VCaP (cell line): ENCODE results near the gene ANK3.

Experiments
- H3K27ac ChIP-seq: fragments of 450-650 bp; 2 replicates; pipeline ENCODE4 v1.5.1; 2017
- CTCF ChIP-seq: fragments of 450-650 bp; conservative IDR thresholded peaks from 2 replicates; pipeline ENCODE4 v1.5.1; 2017; ENCODE audit warnings: mild to moderate bottlenecking, moderate library complexity

The ANK3 gene

DNA sequence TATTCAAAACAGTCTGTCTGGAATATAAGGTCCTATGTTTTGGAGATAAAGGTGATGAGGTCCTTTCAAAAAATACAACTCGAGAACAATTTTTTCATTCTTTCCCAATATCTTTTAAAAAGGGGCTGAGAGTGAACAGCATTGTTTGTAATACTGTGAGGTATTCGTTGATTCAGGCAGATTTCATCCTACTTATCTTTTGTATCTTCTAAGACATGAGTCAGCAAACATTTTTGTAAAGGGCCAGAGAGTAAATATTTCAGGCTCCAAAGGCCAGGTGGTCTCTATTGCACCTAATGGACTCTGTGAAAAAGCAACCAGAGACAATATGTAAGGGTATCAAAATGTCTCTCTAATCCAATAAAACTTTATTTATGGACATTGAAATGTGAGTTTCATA is 8.1 kb upstream of the ANK3 start:
- H3K27ac ChIP-seq, result no peak overlapping the region
- TF ChIP-seq CTCF, result no peak

DNA sequence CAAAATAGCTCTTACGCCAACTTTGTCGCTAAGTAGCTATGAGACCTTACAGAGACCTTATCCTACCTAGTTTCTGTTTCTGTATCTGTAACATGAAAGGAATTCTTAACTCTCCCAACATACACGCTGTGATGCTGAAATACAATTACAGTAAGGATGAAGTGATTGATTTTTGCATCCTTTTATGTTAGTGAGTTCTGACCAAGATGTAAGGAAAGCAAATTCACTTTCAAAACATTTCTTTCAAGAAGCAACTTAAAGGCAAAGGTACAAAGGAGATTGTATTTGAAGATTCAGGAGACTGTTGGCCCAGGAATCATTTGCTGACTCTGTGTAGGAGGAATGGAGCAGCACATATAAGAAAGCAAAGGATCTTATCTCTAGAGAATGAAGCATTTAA is 7.1 kb upstream of the ANK3 start:
- TF ChIP-seq CTCF, result no peak
- no peak overlapping the region for H3K27ac ChIP-seq

- no peak overlapping the region for H3K27ac ChIP-seq
- TF ChIP-seq CTCF, result no peak
Measured at GRCh38 chr10:60395711-60396110, 6.0 kb upstream of the ANK3 start.

DNA sequence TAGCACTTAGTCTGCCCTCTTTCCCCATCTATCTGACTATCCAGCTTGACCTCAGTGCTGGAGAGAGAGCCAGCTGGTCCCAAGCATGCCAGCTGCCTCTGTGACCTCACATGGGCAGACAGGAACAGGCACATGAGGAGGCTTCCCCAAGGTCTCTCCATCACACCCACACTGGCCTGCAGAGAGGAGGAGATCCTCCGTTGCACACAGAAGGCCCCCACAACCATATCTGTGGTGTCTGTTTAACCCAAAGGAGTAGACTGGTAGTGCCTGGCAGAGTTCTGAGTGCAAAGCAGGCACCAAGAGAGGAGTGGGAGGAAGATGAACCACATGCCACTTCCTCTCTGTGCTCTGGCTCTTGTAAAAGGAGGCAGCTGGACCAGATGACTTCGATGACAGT is 4.8 kb upstream of the ANK3 start:
- no peak overlapping the region for H3K27ac ChIP-seq
- no peak for TF ChIP-seq CTCF

- H3K27ac ChIP-seq, result no peak overlapping the region
- TF ChIP-seq CTCF, result no peak
Measured at GRCh38 chr10:60390224-60390626, 550 bp upstream of the ANK3 start.

DNA sequence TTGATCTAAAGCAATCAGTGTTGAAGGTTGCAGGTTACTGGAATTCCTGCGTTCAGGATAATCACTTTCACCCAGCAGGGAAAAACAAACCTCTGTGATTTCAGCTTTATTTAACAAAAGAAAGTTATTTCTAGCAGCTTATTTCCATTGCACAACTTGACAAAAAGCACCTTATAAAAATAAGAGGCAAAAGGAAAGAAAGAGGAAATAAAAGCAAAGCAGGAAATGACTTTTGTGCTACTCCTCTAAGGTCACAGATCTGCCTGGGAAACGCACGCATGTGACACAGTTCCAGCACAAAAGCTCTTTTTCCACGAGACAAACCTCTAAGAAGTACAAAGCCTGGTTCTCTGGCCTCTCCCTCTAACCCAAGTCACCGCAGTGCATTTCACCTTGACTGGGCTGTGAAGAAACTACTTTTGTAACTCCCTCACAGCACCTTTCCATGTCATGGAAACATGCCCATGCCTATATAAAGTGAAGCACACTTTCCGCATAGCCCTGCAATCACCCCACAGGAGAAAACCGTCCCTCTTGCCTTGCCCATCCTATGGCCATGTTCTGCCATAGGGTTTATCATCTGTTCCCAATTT is 870 bp downstream of the ANK3 start:
- TF ChIP-seq CTCF, result no peak
- H3K27ac ChIP-seq, result peak overlapping the region; percentile 35

DNA sequence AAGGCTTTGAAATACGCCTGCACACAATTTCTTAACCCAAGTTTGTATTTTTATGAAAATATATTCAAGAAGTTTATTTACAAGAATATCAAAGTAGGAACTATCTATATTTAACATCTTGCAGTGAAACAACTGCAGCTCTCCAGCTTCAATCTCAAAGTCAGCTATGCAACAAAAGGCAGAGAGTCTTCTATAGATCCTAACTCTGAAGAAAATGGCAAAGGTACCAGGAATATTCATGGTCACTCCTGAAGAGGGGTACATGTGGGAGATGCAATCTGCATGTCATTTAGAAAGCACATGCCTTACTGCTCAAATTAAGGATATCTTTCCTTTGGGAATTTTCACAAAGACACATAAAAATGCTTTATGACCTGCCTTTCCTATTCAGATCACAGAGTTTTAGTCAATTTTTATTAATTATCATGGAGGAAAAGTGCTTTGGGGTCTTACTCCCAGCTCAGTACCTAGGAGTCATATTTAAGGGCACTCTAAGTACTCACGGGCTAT is 1.5 kb downstream of the ANK3 start:
- TF ChIP-seq CTCF, result no peak
- H3K27ac ChIP-seq, result peak overlapping the region; percentile 35
